GM18505 (cell line): Measurements from ENCODE around the gene RNF111.
A peak's percentile ranks its signal among the peaks of the same experiment; 100 is the strongest.

ENCODE experiments used
- ATAC-seq: cut with Tn5 transposase; IDR thresholded peaks from one replicate; pipeline ENCODE4 v1.9.1; 2021; ENCODE audit not compliant: unreplicated experiment
- POLR2A ChIP-seq: IDR thresholded peaks from 4 replicates; pipeline ENCODE4 v1.6.1; 2011; ENCODE audit warnings: borderline replicate concordance; ENCODE audit not compliant: insufficient read depth, insufficient read length; ENCODE audit errors: extremely low read depth

RNF111 gene

GRCh38 chr15:58987491-58988005 is at the start of gene RNF111:
TSS of gene RNF111 (plus strand) at chr15:58987663. CDS start at chr15:59030823, 43,160 bp downstream.
- peak; percentile 62 for TF ChIP-seq POLR2A

GRCh38 chr15:58947179-58947578 is 40.3 kb upstream of the RNF111 start:
- ATAC-seq = no peak
- no peak for TF ChIP-seq POLR2A

More at GRCh38 chr15:58987491-58988005, at the start of gene RNF111:
- ATAC-seq = peak; percentile 76

- no peak for TF ChIP-seq POLR2A
- no peak for ATAC-seq
Measured at GRCh38 chr15:58951388-58952007, 36.0 kb upstream of the RNF111 start.

- no peak for TF ChIP-seq POLR2A
- ATAC-seq = no peak
Measured at GRCh38 chr15:58952751-58953150, 34.7 kb upstream of the RNF111 start.

- no peak for ATAC-seq
- TF ChIP-seq POLR2A = no peak
Measured at GRCh38 chr15:58957101-58957973, 30.1 kb upstream of the RNF111 start.

GRCh38 chr15:58958811-58959210 is 28.7 kb upstream of the RNF111 start:
- ATAC-seq = no peak

GRCh38 chr15:58962136-58962535 is 25.3 kb upstream of the RNF111 start:
- no peak for TF ChIP-seq POLR2A
- ATAC-seq = no peak

More at GRCh38 chr15:58958811-58959210, 28.7 kb upstream of the RNF111 start:
- no peak for TF ChIP-seq POLR2A

- no peak for ATAC-seq
- TF ChIP-seq POLR2A = no peak
Measured at GRCh38 chr15:58962662-58963565, 24.5 kb upstream of the RNF111 start.

- no peak for TF ChIP-seq POLR2A
- no peak for ATAC-seq
Measured at GRCh38 chr15:58966698-58967097, 20.8 kb upstream of the RNF111 start.

- no peak for TF ChIP-seq POLR2A
- no peak for ATAC-seq
Measured at GRCh38 chr15:58967479-58967878, 20.0 kb upstream of the RNF111 start.

- ATAC-seq = no peak
- TF ChIP-seq POLR2A = no peak
Measured at GRCh38 chr15:58977887-58978286, 9.6 kb upstream of the RNF111 start.

GRCh38 chr15:58980351-58980939 is 7.0 kb upstream of the RNF111 start:
- ATAC-seq = no peak

More at GRCh38 chr15:58980351-58980939, 7.0 kb upstream of the RNF111 start:
- TF ChIP-seq POLR2A = no peak
